ENCODE data around the gene WDR93. TPM values are rescaled to one million over a fixed set of nuclear protein-coding genes. Genes with fewer than 3 reads are reported as not detected.
A peak's percentile ranks its signal among the peaks of the same experiment; 100 is the strongest.

WDR93 gene
- total RNA-seq, 1 donor from 2014 or later, result not detected

GRCh38 chr15:89662893-89663626 is 27.6 kb upstream of the WDR93 start:
- H3K4me3 ChIP-seq (ENCODE audit: low read depth, low read length), result no peak overlapping the region
- no peak for DNase-seq (ENCODE audit: low read depth)
- TF ChIP-seq, protein P1, sequence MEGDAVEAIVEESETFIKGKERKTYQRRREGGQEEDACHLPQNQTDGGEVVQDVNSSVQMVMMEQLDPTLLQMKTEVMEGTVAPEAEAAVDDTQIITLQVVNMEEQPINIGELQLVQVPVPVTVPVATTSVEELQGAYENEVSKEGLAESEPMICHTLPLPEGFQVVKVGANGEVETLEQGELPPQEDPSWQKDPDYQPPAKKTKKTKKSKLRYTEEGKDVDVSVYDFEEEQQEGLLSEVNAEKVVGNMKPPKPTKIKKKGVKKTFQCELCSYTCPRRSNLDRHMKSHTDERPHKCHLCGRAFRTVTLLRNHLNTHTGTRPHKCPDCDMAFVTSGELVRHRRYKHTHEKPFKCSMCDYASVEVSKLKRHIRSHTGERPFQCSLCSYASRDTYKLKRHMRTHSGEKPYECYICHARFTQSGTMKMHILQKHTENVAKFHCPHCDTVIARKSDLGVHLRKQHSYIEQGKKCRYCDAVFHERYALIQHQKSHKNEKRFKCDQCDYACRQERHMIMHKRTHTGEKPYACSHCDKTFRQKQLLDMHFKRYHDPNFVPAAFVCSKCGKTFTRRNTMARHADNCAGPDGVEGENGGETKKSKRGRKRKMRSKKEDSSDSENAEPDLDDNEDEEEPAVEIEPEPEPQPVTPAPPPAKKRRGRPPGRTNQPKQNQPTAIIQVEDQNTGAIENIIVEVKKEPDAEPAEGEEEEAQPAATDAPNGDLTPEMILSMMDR (conservative IDR thresholded peaks at IDR 0.05; ENCODE audit: low read depth, low read length), result no peak

- no peak for DNase-seq (ENCODE audit: low read depth)
Observed at GRCh38 chr15:89664441-89665350, 25.9 kb upstream of the WDR93 start.

GRCh38 chr15:89665449-89666181 is 25.0 kb upstream of the WDR93 start:
- DNase-seq (ENCODE audit: low read depth), result no peak
- TF ChIP-seq, protein P1 (conservative IDR thresholded peaks at IDR 0.05; ENCODE audit: low read depth, low read length), result no peak
- peak overlapping the region; percentile 52 for H3K4me3 ChIP-seq (ENCODE audit: low read depth, low read length)

More at GRCh38 chr15:89664441-89665350, 25.9 kb upstream of the WDR93 start:
- peak overlapping the region; percentile 52 for H3K4me3 ChIP-seq (ENCODE audit: low read depth, low read length)
- TF ChIP-seq, protein P1 (conservative IDR thresholded peaks at IDR 0.05; ENCODE audit: low read depth, low read length), result no peak

GRCh38 chr15:89666184-89666857 is 24.3 kb upstream of the WDR93 start:
- no peak for DNase-seq (ENCODE audit: low read depth)
- TF ChIP-seq, protein P1 (conservative IDR thresholded peaks at IDR 0.05; ENCODE audit: low read depth, low read length), result no peak
- no peak overlapping the region for H3K4me3 ChIP-seq (ENCODE audit: low read depth, low read length)

DNA sequence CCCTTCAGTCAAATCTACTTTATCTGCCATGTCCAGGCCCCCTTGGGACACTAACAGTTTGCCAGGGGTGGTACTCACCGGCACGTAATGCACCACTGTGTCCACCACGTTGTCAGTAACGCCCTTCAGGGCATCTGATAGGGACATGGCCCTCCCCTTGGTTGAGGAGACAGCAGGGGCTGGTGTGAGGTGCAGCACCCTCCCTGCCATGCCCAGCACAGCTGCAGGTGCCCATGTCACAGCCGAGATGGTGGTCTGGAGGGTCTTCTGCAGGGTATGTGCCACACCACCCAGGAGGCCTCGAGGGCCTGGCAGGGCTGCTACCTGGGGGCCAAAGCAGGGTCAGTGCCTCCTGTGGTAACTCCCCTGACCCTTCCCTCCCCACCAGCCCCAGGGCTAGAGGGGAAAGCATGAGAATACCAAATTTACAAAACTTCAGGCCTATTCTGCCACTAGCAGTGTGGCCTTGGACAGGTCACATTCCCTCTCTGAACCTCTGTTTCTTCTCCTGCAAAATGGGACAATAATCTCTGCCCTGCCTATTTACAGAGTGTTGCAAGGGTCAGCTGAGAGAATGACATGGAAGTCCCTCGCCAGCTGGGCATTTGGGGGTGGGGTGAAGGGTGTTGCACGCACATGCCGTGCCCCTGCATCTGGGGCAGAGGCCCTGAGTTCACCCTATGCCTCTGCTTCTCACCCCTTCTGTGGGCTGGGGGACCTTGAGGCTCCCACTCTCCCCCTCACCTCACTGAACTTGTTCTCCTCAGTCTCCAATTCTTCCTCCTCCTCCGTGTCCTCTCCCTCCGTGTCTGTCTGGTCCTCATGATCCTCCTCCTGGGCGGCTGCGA is 23.5 kb upstream of the WDR93 start:
- no peak for DNase-seq (ENCODE audit: low read depth)
- H3K4me3 ChIP-seq (ENCODE audit: low read depth, low read length), result no peak overlapping the region
- TF ChIP-seq, protein P1 (conservative IDR thresholded peaks at IDR 0.05; ENCODE audit: low read depth, low read length), result no peak

DNA sequence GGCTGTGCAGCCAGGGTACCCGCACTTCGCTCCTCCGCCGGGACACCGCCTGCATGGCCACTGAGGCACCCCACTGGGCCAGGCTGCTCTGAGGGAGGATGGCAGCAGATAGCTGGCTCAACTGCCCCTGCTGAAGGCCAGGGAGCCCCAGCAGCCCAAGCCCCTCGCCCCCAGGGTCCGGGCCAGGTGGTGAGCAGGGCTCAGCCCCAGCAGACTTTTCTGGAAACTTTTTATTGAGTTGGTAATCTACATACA is 23.0 kb upstream of the WDR93 start:
- H3K4me3 ChIP-seq (ENCODE audit: low read depth, low read length), result no peak overlapping the region
- no peak for DNase-seq (ENCODE audit: low read depth)
- TF ChIP-seq, protein P1 (conservative IDR thresholded peaks at IDR 0.05; ENCODE audit: low read depth, low read length), result no peak

Measured in epithelial cell of proximal tubule (primary cell).